SJCRH30 (cell line): ENCODE data around the gene DPRX. TPM values are rescaled to one million over a fixed set of nuclear protein-coding genes. Genes with fewer than 3 reads are reported as not detected.

Experiments used
- DNase-seq, 2 experiments: peaks; one replicate each; pipeline ENCODE4 v3.0.0-alpha.2; 2015 to 2020
- H3K27ac ChIP-seq: fragments of 250-450 bp; sonication (Bioruptor Pico); 2 replicates; pipeline ENCODE4 v1.5.1; 2020; ENCODE audit warnings: mild to moderate bottlenecking, moderate library complexity
- H3K27me3 ChIP-seq: fragments of 250-450 bp; sonication (Bioruptor Pico); 2 replicates; pipeline ENCODE4 v1.5.1; 2020; ENCODE audit warnings: mild to moderate bottlenecking, moderate library complexity
- H3K36me3 ChIP-seq: fragments of 250-450 bp; sonication (Bioruptor Pico); 2 replicates; pipeline ENCODE4 v1.5.1; 2020; ENCODE audit warnings: mild to moderate bottlenecking, moderate library complexity
- H3K4me1 ChIP-seq: fragments of 250-450 bp; sonication (Bioruptor Pico); 2 replicates; pipeline ENCODE4 v1.5.1; 2020; ENCODE audit warnings: mild to moderate bottlenecking, moderate library complexity
- H3K4me3 ChIP-seq: fragments of 250-450 bp; sonication (Bioruptor Pico); 2 replicates; pipeline ENCODE4 v1.5.1; 2020; ENCODE audit warnings: mild to moderate bottlenecking, moderate library complexity
- H3K9me3 ChIP-seq: fragments of 250-450 bp; sonication (Bioruptor Pico); replicated peaks from 2 replicates; pipeline ENCODE4 v1.5.1; 2020; ENCODE audit warnings: mild to moderate bottlenecking, moderate library complexity
- total RNA-seq: library from RNA; depleted of rRNA; stranded (reverse); fragments of >200 nt; shearing (Covaris generic); gene quantifications from 2 replicates; pipeline ENCODE4 v1.2.3, GENCODE V29; 2014

DPRX gene
- total RNA-seq, 1 experiment from 2014 or later = not detected

DNA sequence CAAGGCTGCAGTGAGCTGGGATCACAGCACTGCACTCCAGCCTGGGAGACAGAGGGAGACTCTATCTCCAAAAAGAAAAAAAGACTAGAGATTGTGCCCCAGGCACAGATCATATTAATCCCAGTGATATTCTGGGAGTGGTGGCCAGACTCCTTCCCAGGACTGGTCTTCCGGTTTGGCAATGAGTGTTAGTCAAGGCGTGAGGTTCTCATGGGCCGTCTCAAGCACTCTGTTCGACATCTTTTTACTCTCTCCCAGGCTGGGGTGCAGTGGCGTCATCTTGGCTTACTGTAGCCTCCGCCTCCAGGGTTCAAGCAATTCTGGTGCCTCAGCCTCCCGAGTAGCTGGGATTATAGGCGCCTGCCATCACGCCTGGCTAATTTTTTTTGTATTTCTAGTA is 5.3 kb upstream of the DPRX start:
- Histone ChIP-seq H3K27me3 (no peaks in the 10 kb centered on the region), H3K4me1 (no peaks in the 10 kb centered on the region), H3K36me3 (no peaks in the 10 kb centered on the region), H3K9me3 (no peaks in the 10 kb centered on the region), H3K4me3 (no peak overlapping the region), H3K27ac (no peak overlapping the region)
- DNase-seq = no peak

DNA sequence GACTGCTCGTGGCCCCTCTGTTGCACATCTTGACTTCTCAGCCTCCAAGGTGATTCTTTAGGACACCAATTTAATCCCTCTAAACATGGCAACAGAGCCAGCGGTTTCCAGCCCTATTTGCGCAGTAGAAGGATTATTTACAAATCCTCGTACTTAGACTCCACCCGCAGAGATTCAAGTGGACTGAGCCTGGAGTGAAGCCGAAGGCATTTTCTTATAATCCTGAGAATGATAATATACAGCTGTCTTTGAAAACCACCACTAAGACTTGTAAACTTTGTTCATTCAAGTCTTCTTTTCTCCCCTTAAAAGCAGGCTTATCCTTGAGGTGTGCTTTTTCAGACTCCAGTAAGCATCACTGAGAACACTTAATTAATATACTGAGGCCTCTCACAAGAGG is 4.8 kb upstream of the DPRX start:
- Histone ChIP-seq H3K27ac (no peak overlapping the region), H3K36me3 (no peaks in the 10 kb centered on the region), H3K27me3 (no peaks in the 10 kb centered on the region), H3K4me3 (no peak overlapping the region), H3K4me1 (no peaks in the 10 kb centered on the region), H3K9me3 (no peaks in the 10 kb centered on the region)
- no peak for DNase-seq

DNA sequence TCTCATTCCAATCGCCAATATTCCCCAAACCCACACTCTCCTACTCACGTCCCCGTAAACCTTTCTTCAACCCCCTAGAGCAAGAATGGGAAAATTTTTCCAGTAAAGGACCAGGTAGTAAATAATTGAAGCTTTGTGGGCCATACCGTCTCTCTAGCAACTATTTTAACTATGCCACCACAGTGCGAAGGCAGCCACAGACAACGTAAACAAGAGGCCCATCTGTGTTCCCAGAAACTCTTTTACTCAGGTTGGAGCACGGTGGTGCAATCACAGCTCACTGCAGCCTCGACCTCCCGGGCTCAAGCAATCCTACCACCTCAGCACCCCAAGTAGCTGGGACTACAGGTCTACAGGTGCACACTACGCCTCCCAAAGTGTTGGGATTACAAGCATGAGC is 3.0 kb downstream of the DPRX start:
- Histone ChIP-seq H3K4me1 (no peaks in the 10 kb centered on the region), H3K9me3 (no peaks in the 10 kb centered on the region), H3K4me3 (no peak overlapping the region), H3K27me3 (no peaks in the 10 kb centered on the region), H3K27ac (no peak overlapping the region), H3K36me3 (no peaks in the 10 kb centered on the region)
- no peak for DNase-seq

DNA sequence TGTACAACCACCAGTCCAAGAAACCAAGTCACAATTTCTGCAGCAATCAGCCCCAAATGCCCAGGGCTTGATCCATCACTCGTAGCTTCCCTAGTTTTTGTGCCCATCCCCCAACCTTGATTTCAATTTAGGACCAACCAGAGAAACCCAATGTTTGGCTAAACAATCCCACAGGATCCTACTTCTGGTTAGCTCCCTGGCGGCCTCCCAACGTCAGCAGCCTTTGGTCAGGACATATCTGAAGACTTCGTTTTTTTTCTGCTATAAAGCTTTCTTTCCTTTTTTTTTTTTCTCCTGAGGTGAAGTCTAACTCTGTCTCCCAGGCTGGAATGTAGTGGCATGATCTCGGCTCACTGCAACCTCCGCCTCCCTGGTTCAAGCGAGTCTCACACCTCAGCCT is 7.7 kb downstream of the DPRX start:
- Histone ChIP-seq H3K4me1 (no peaks in the 10 kb centered on the region), H3K9me3 (no peaks in the 10 kb centered on the region), H3K27ac (no peak overlapping the region), H3K36me3 (no peaks in the 10 kb centered on the region), H3K27me3 (no peaks in the 10 kb centered on the region), H3K4me3 (no peak overlapping the region)
- no peak for DNase-seq

DNA sequence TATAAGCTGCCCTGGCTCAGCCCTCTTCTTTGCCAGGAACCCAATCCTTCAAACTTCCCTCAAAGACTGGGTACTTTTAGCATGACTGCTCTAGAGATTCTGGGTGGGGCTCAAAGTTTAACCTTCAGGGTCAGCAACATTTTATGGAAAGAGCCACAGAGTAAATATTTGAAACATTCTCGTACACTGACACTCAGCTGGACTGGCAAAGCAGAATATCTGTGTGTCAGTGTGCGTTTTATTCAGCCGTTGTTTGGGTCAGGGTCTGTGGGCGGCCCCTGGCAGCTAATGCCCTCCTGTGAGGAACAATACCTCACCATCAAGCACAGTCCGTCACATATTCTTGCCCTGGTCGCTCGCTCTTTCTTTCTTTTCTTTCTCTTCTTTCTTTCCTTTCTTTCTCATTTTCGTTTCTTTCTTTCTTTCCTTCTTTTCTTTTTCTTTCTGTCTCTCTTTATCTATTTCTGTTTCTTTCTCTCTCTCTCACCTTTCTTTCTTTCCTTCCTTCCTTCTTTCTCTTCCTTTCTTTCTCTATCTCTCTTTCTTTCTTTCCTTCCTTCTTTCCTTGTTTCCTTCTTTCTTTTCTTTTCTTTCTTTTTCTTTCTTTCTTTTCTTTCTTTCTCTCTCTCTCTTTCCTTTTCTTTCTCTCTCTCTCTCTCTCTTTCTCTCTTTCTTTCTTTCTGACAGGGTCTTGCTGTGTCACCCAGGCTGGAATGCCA is 10.7 kb downstream of the DPRX start:
- Histone ChIP-seq H3K4me3 (no peak overlapping the region), H3K9me3 (no peaks in the 10 kb centered on the region)

DNA sequence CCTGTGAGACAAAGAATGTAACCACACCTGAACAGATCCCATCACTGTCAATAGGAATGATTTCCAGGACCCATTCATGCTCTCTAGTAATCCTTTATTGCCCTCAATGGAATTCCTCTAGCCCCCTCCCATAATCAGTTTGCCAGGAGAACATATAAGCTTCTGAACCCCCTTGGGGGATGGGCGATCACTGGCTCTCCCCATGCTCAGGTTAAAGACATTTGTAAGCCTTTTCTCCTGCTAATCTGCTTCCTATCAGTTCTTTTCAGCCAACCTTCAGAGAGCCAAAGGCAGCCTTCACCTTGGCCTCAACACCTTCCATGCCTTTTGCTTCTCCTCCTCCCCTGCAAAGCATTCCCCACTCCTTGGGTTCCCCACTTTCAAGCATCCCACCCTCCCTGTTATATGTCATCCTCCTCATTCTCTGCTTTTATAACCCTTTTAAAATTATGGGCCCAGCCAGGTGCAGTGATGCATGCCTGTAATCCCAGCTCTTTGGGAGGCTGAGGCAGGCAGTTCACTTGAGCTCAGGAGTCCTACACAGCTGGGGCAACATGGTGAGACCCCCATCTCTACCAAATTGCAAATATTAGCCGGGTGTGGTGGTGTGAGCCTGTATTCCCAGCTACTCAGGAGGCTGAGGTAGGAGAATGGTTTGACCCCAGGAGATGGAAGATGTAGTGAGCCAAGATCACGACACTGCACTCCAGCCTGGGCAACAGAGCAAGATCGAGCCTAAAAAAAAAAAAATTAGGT is 12.4 kb downstream of the DPRX start:
- H3K4me3 ChIP-seq = no peak overlapping the region
- H3K27ac ChIP-seq = no peak overlapping the region
- no peaks in the 10 kb centered on the region for H3K27me3 ChIP-seq
- no peaks in the 10 kb centered on the region for H3K36me3 ChIP-seq
- no peak for DNase-seq
- no peaks in the 10 kb centered on the region for H3K4me1 ChIP-seq
- H3K9me3 ChIP-seq = no peaks in the 10 kb centered on the region

More for the DNA sequence above, 10.7 kb downstream of the DPRX start:
- H3K4me1 ChIP-seq = no peaks in the 10 kb centered on the region
- DNase-seq = no peak
- no peaks in the 10 kb centered on the region for H3K36me3 ChIP-seq
- no peak overlapping the region for H3K27ac ChIP-seq
- no peaks in the 10 kb centered on the region for H3K27me3 ChIP-seq

DNA sequence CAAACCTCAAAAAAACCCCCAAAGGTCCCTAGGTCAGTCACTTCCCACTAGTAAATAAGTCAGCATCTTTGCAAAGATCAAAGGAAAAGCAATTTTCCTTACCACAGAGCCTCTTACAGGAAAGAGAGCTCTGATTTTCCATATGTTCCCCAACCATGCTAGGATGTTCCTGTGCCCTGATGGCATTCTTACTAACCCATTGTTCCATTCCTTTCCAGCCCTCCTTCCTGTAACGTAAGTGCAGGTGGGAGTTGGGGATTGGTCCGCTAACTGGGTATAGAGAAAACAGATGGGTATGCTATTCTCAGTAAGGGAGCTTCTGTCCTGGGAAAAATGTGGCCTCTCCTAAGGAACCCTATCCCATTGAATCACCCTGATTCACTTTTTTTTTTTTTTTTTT is 14.3 kb downstream of the DPRX start:
- H3K36me3 ChIP-seq = no peaks in the 10 kb centered on the region
- H3K4me1 ChIP-seq = no peaks in the 10 kb centered on the region
- H3K27ac ChIP-seq = no peak overlapping the region
- H3K9me3 ChIP-seq = no peaks in the 10 kb centered on the region
- no peaks in the 10 kb centered on the region for H3K27me3 ChIP-seq
- no peak for DNase-seq
- no peak overlapping the region for H3K4me3 ChIP-seq

DNA sequence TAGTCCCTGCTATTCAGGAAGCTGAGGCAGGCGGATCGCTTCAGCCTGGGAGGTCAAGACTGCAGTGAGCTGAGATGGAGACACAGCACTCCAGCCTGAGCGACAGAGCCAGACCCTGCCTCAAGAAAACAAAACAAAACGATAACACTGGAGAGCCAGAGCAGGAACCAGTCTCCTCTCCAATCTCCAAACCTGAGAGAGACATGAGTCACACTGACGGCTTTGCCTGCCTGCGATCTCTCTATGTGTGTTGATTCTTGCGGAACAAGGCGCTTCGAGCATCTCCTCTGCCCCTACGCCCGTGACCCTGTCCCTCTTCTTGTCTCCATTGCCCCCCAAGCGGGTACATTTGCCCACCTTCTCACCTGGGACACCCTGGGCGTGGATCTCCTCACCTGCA is 15.6 kb downstream of the DPRX start:
- no peaks in the 10 kb centered on the region for H3K36me3 ChIP-seq
- no peak overlapping the region for H3K4me3 ChIP-seq
- H3K4me1 ChIP-seq = no peaks in the 10 kb centered on the region
- no peaks in the 10 kb centered on the region for H3K27me3 ChIP-seq
- no peak overlapping the region for H3K27ac ChIP-seq
- no peak for DNase-seq
- no peaks in the 10 kb centered on the region for H3K9me3 ChIP-seq

DNA sequence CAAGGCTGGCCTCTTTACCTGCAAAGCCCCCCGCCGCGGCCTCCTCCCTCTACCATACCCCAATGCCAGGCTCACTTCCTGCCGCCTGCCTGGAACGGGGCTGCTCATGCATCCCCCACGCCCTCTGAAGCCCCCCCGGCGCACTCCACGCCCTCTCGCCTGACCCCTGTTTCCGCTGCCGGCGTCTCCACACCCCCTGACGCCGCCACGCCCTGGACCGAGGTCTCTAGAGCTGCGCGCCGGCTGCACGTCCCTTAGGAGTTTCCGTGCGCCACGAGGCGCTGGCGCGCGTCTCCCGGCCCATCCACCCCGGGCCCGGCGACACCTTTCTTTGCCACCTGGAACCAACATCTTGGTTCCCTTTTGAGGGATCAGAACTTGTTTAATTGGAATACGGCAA is 16.0 kb downstream of the DPRX start:
- H3K9me3 ChIP-seq = no peaks in the 10 kb centered on the region
- no peak overlapping the region for H3K27ac ChIP-seq
- no peaks in the 10 kb centered on the region for H3K36me3 ChIP-seq
- H3K4me3 ChIP-seq = no peak overlapping the region
- no peaks in the 10 kb centered on the region for H3K27me3 ChIP-seq
- DNase-seq = no peak
- no peaks in the 10 kb centered on the region for H3K4me1 ChIP-seq

DNA sequence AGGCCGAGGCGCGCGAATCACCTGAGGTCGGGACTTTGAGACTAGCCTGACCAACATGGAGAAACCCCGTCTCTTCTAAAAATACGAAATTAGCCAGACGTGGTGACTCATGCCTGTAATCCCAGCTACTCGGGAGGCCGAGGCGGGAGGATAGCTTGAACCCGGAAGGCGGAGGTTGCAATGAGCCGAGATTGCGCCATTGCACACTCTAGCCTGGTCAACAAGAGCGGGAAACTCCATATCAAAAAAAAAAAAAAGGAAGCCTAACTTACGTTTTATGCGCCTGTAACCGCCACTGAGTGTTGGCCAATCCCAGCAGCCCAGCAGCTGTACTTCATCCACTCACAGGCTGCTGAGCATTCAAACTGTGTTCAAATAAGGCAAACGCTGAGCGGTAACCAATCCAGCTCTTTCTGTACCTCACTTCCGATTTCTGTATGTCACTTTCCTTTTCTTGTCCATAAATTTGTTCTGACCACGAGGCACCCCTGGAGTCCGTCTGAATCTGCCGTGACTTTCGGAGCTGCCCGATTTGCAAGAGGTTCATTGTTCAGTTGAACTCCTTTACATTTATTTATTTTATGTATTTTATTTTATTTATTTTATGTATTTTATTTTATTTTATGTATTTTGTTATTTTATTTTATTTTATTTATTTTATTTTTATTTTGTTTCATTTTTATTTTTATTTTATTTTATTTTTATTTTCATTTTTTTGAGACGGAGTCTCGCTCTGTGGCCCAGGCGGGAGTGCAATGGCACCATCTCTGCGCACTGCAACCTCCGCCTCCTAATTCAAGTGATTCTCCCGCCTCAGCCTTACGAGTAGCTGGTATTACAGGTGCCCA is 18.2 kb downstream of the DPRX start:
- no peaks in the 10 kb centered on the region for H3K9me3 ChIP-seq
- H3K27ac ChIP-seq = no peak overlapping the region
- H3K36me3 ChIP-seq = no peaks in the 10 kb centered on the region
- no peak for DNase-seq
- H3K27me3 ChIP-seq = no peaks in the 10 kb centered on the region
- H3K4me3 ChIP-seq = no peak overlapping the region
- H3K4me1 ChIP-seq = no peaks in the 10 kb centered on the region

DNA sequence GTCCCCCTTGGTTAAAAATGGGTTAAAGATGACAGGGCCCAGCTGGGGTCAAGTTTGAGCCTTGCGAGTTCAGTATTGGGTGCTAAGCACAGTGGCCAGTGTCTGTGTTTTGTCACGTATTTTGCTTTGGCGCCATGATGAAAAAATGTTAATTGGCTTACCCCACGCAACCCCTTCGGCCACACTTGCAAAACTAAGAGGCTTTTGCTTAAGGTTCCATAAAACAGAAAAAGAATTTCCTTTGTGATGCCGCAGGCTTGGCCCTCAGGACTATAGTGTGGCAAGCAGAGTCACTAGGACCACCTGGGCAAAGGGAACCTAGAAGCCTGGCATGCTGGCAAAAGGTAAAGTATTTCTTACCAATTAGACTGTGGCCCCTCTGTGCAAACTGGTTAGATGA is 20.7 kb downstream of the DPRX start:
- Histone ChIP-seq H3K27me3 (no peaks in the 10 kb centered on the region), H3K4me3 (no peak overlapping the region), H3K27ac (no peak overlapping the region), H3K4me1 (no peaks in the 10 kb centered on the region), H3K36me3 (no peaks in the 10 kb centered on the region), H3K9me3 (no peaks in the 10 kb centered on the region)
- no peak for DNase-seq

DNA sequence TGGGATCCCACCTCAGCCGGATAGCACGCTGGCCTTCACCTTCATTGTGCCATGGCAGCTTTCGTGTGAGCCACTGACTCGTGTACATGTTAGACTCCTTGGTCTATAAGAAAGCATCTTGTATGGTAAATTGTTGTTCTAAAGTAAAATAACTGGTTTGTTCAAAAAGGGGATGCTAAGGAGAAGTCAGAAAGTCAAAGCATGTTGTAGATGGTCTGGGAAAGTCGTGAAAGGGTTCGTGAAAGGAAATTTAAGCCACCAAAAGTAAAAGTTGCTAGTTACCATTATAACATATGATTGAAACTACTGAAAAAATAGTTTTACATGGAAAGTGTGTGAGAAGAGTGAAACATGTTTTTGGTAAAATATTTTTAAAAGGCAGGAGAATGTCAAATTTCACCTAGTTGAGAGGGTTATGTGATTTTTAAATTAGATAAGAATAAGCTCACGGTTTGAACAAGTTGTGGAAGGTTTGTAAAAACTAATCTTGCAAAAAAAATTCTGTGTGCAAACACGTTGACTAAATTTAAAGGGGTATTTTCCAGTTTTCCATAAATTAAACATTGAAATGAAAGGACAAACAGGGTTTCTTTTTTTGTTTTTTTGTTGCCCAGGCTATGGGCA is 23.4 kb downstream of the DPRX start:
- no peak for DNase-seq
- no peaks in the 10 kb centered on the region for H3K4me1 ChIP-seq
- no peak overlapping the region for H3K4me3 ChIP-seq
- H3K36me3 ChIP-seq = no peaks in the 10 kb centered on the region
- H3K27me3 ChIP-seq = no peaks in the 10 kb centered on the region
- H3K27ac ChIP-seq = no peak overlapping the region
- no peaks in the 10 kb centered on the region for H3K9me3 ChIP-seq

DNA sequence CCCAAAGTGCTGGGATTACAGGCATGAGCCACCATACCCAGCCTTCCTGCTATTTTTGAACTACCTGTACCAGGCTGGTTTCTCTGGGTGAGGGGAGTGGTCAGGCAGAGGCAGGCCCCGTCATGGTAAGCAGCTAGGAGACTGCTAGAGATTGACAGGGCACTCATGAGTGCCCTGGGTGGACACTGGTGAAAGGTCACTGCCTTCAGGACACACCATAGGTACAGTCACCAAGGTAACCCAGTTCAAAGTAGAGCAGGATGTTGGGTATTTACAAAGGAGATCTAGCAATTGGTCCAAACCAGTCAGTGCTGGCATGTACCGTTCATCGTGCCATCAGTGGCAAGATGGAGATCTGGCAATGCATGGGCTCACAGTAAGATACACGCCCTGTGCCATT is 25.5 kb downstream of the DPRX start:
- DNase-seq = no peak
- Histone ChIP-seq H3K36me3 (no peaks in the 10 kb centered on the region), H3K27ac (no peak overlapping the region), H3K4me1 (no peaks in the 10 kb centered on the region), H3K27me3 (no peaks in the 10 kb centered on the region), H3K4me3 (no peak overlapping the region), H3K9me3 (no peaks in the 10 kb centered on the region)

DNA sequence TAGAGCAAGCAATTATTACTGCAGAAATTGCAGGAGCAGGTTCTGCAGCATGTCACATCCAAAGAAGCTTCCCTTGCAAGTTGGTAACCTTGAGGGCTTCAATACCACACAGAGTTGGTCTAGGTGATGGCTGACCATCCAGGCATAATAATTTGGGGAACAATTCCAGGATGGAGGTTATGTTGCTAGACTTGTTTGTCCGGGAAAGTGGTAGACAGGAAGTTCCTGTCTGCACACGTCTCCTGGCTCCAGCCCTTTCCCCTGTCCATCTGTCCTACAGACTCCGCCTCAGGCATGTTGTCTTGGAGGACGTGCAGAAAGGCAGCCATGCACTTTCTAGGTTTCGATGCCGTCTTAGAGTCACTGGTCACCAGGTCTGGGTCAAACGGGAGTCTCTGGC is 26.0 kb downstream of the DPRX start:
- no peak for DNase-seq
- Histone ChIP-seq H3K4me3 (no peak overlapping the region), H3K27ac (no peak overlapping the region), H3K4me1 (no peaks in the 10 kb centered on the region), H3K36me3 (no peaks in the 10 kb centered on the region), H3K9me3 (no peaks in the 10 kb centered on the region), H3K27me3 (no peaks in the 10 kb centered on the region)

DNA sequence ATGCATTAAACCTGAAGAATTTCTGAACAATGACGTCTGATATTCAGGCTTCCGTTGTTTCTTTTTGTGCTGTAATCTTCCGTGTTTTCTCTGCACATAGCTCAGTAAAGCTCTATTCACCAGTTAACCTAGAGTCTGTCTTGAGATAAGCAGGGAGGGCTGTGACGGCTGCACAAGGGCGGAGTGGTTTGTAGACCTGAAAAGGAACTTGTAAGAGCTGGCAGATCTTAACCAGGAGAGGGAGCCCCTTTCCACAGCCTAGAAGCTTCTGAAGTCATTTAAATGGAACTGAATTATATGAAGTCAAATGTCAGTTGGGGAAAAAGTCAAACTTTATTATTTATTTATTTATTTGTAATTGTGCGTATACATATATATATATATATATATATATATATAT is 27.5 kb downstream of the DPRX start:
- DNase-seq = no peak
- H3K27ac ChIP-seq = no peak overlapping the region
- H3K4me1 ChIP-seq = no peaks in the 10 kb centered on the region
- H3K4me3 ChIP-seq = no peak overlapping the region
- no peaks in the 10 kb centered on the region for H3K27me3 ChIP-seq
- H3K9me3 ChIP-seq = no peaks in the 10 kb centered on the region
- no peaks in the 10 kb centered on the region for H3K36me3 ChIP-seq
